DMS79 (cell line): ENCODE measurements around the gene CC2D2A.
"Not testable (repeated sequence)": the region's sequence is repeated elsewhere in the genome, so short reads cannot be mapped to it uniquely, and the experiment has no call there.

Experiments
- DNase-seq: peaks from one replicate; lab custom pipeline; 2025; lab: John Stamatoyannopoulos, UW

Gene CC2D2A

GRCh38 chr4:15516494-15516893, 46.8 kb downstream of the CC2D2A start:
- DNase-seq, result no peak

- not testable (repeated sequence) for DNase-seq
Measured at GRCh38 chr4:15517681-15518080, 48.0 kb downstream of the CC2D2A start.

GRCh38 chr4:15521442-15522039, 51.9 kb downstream of the CC2D2A start:
- DNase-seq, result no peak

GRCh38 chr4:15525080-15525479, 55.4 kb downstream of the CC2D2A start:
- DNase-seq, result no peak

GRCh38 chr4:15526924-15527592, 57.4 kb downstream of the CC2D2A start:
- DNase-seq, result no peak

- DNase-seq, result no peak
Measured at GRCh38 chr4:15531792-15532191, 62.1 kb downstream of the CC2D2A start.

- DNase-seq, result no peak
Measured at GRCh38 chr4:15533817-15534216, 64.1 kb downstream of the CC2D2A start.

GRCh38 chr4:15535599-15535998, 65.9 kb downstream of the CC2D2A start:
- DNase-seq, result no peak

GRCh38 chr4:15536552-15537499, 67.1 kb downstream of the CC2D2A start:
- no peak for DNase-seq

GRCh38 chr4:15541941-15542340, 72.3 kb downstream of the CC2D2A start:
- DNase-seq, result no peak

- DNase-seq, result no peak
Measured at GRCh38 chr4:15542760-15543159, 73.1 kb downstream of the CC2D2A start.

- DNase-seq, result no peak
Measured at GRCh38 chr4:15543537-15544247, 74.0 kb downstream of the CC2D2A start.

- DNase-seq, result no peak
Measured at GRCh38 chr4:15544248-15544729, 74.6 kb downstream of the CC2D2A start.

- no peak for DNase-seq
Measured at GRCh38 chr4:15545371-15545770, 75.7 kb downstream of the CC2D2A start.

GRCh38 chr4:15547392-15547791, 77.7 kb downstream of the CC2D2A start:
- DNase-seq, result no peak

- no peak for DNase-seq
Measured at GRCh38 chr4:15550491-15550890, 80.8 kb downstream of the CC2D2A start.

GRCh38 chr4:15551740-15552446, 82.2 kb downstream of the CC2D2A start:
- no peak for DNase-seq

- DNase-seq, result no peak
Measured at GRCh38 chr4:15552557-15553362, 83.1 kb downstream of the CC2D2A start.

- DNase-seq, result no peak
Measured at GRCh38 chr4:15556511-15557092, 86.9 kb downstream of the CC2D2A start.
